ENCODE results near the gene ANKRD55.
"Not testable (repeated sequence)": the region's sequence is repeated elsewhere in the genome, so short reads cannot be mapped to it uniquely, and the experiment has no call there.

ANKRD55 gene

GRCh38 chr5:56160723-56161438 is 72.2 kb downstream of the ANKRD55 start:
- Mint-ChIP-seq H3K27me3 (ENCODE audit: low read depth) (no peaks in the 10 kb centered on the region), H3K4me3 (peak overlapping the region; percentile 80), H3K9me3 (no peaks in the 10 kb centered on the region), H3K27ac (peak overlapping the region; percentile 96), H3K4me1 (ENCODE audit: low read depth) (peaks cover 66% of the 10 kb centered on the region), H3K36me3 (ENCODE audit: low read depth) (peaks cover 6% of the 10 kb centered on the region)

- H3K4me1 Mint-ChIP-seq (ENCODE audit: low read depth) = peaks cover 76% of the 10 kb centered on the region
- peak overlapping the region; percentile 80 for H3K4me3 Mint-ChIP-seq
- no peaks in the 10 kb centered on the region for H3K27me3 Mint-ChIP-seq (ENCODE audit: low read depth)
- H3K27ac Mint-ChIP-seq = peak overlapping the region; percentile 96
- H3K9me3 Mint-ChIP-seq = no peaks in the 10 kb centered on the region
- peaks cover 6% of the 10 kb centered on the region for H3K36me3 Mint-ChIP-seq (ENCODE audit: low read depth)
These were observed 73.6 kb downstream of the ANKRD55 start for GRCh38 chr5:56159521-56159947.

- peak overlapping the region; percentile 81 for H3K4me3 Mint-ChIP-seq
- peaks cover 81% of the 10 kb centered on the region for H3K4me1 Mint-ChIP-seq (ENCODE audit: low read depth)
- H3K27ac Mint-ChIP-seq = peak overlapping the region; percentile 96
These were observed 74.7 kb downstream of the ANKRD55 start for GRCh38 chr5:56158331-56158960.

GRCh38 chr5:56157191-56157621 is 75.9 kb downstream of the ANKRD55 start:
- Mint-ChIP-seq H3K4me1 (ENCODE audit: low read depth) (peaks cover 85% of the 10 kb centered on the region), H3K36me3 (ENCODE audit: low read depth) (peaks cover 16% of the 10 kb centered on the region), H3K27ac (peak overlapping the region; percentile 96), H3K4me3 (peak overlapping the region; percentile 81)
- not testable (repeated sequence) for H3K9me3 Mint-ChIP-seq; H3K27me3 Mint-ChIP-seq (ENCODE audit: low read depth)

More at GRCh38 chr5:56158331-56158960, 74.7 kb downstream of the ANKRD55 start:
- peaks cover 8% of the 10 kb centered on the region for H3K36me3 Mint-ChIP-seq (ENCODE audit: low read depth)
- no peaks in the 10 kb centered on the region for H3K27me3 Mint-ChIP-seq (ENCODE audit: low read depth)
- no peaks in the 10 kb centered on the region for H3K9me3 Mint-ChIP-seq

- Mint-ChIP-seq H3K36me3 (ENCODE audit: low read depth) (peaks cover 16% of the 10 kb centered on the region), H3K4me1 (ENCODE audit: low read depth) (peaks cover 82% of the 10 kb centered on the region), H3K27ac (peak overlapping the region; percentile 96), H3K4me3 (peak overlapping the region; percentile 45)
- H3K9me3 Mint-ChIP-seq; H3K27me3 Mint-ChIP-seq (ENCODE audit: low read depth): not testable (repeated sequence)
These were observed 76.4 kb downstream of the ANKRD55 start for GRCh38 chr5:56156585-56157190.

GRCh38 chr5:56155992-56156584 is 77.0 kb downstream of the ANKRD55 start:
- H3K27me3 Mint-ChIP-seq (ENCODE audit: low read depth) = no peaks in the 10 kb centered on the region
- peak overlapping the region; percentile 96 for H3K27ac Mint-ChIP-seq
- H3K36me3 Mint-ChIP-seq (ENCODE audit: low read depth) = peaks cover 16% of the 10 kb centered on the region
- peaks cover 76% of the 10 kb centered on the region for H3K4me1 Mint-ChIP-seq (ENCODE audit: low read depth)
- peak overlapping the region; percentile 45 for H3K4me3 Mint-ChIP-seq
- no peaks in the 10 kb centered on the region for H3K9me3 Mint-ChIP-seq

GRCh38 chr5:56154732-56155484 is 78.2 kb downstream of the ANKRD55 start:
- Mint-ChIP-seq H3K4me1 (ENCODE audit: low read depth) (peaks cover 66% of the 10 kb centered on the region), H3K27ac (peak overlapping the region; percentile 88), H3K36me3 (ENCODE audit: low read depth) (peaks cover 16% of the 10 kb centered on the region)

GRCh38 chr5:56152437-56152836 is 80.7 kb downstream of the ANKRD55 start:
- Mint-ChIP-seq H3K4me1 (ENCODE audit: low read depth) (peaks cover 67% of the 10 kb centered on the region), H3K4me3 (peak overlapping the region; percentile 61), H3K9me3 (no peaks in the 10 kb centered on the region), H3K27ac (peak overlapping the region; percentile 89), H3K36me3 (ENCODE audit: low read depth) (peaks cover 14% of the 10 kb centered on the region), H3K27me3 (ENCODE audit: low read depth) (no peaks in the 10 kb centered on the region)

More at GRCh38 chr5:56154732-56155484, 78.2 kb downstream of the ANKRD55 start:
- H3K4me3 Mint-ChIP-seq = peak overlapping the region; percentile 43
- H3K27me3 Mint-ChIP-seq (ENCODE audit: low read depth) = no peaks in the 10 kb centered on the region
- no peaks in the 10 kb centered on the region for H3K9me3 Mint-ChIP-seq

- peaks cover 54% of the 10 kb centered on the region for H3K4me1 Mint-ChIP-seq (ENCODE audit: low read depth)
- H3K27ac Mint-ChIP-seq = not testable (repeated sequence)
These were observed 82.4 kb downstream of the ANKRD55 start for GRCh38 chr5:56150756-56151155.

GRCh38 chr5:56148453-56148971 is 84.6 kb downstream of the ANKRD55 start:
- Mint-ChIP-seq H3K9me3 (no peaks in the 10 kb centered on the region), H3K36me3 (ENCODE audit: low read depth) (peaks cover 13% of the 10 kb centered on the region), H3K27me3 (ENCODE audit: low read depth) (no peaks in the 10 kb centered on the region), H3K4me3 (peak overlapping the region; percentile 39), H3K4me1 (ENCODE audit: low read depth) (peaks cover 52% of the 10 kb centered on the region), H3K27ac (peak overlapping the region; percentile 91)

More at GRCh38 chr5:56150756-56151155, 82.4 kb downstream of the ANKRD55 start:
- H3K4me3 Mint-ChIP-seq; H3K27me3 Mint-ChIP-seq (ENCODE audit: low read depth); H3K9me3 Mint-ChIP-seq: not testable (repeated sequence)
- H3K36me3 Mint-ChIP-seq (ENCODE audit: low read depth) = peaks cover 11% of the 10 kb centered on the region

GRCh38 chr5:56147659-56148230 is 85.4 kb downstream of the ANKRD55 start:
- no peaks in the 10 kb centered on the region for H3K27me3 Mint-ChIP-seq (ENCODE audit: low read depth)
- peak overlapping the region; percentile 39 for H3K4me3 Mint-ChIP-seq
- H3K9me3 Mint-ChIP-seq = no peaks in the 10 kb centered on the region
- peaks cover 52% of the 10 kb centered on the region for H3K4me1 Mint-ChIP-seq (ENCODE audit: low read depth)
- H3K27ac Mint-ChIP-seq = peak overlapping the region; percentile 91
- H3K36me3 Mint-ChIP-seq (ENCODE audit: low read depth) = peaks cover 10% of the 10 kb centered on the region

- peaks cover 52% of the 10 kb centered on the region for H3K4me1 Mint-ChIP-seq (ENCODE audit: low read depth)
- H3K36me3 Mint-ChIP-seq (ENCODE audit: low read depth) = peaks cover 12% of the 10 kb centered on the region
- H3K4me3 Mint-ChIP-seq = no peak overlapping the region
- no peaks in the 10 kb centered on the region for H3K27me3 Mint-ChIP-seq (ENCODE audit: low read depth)
- no peak overlapping the region for H3K27ac Mint-ChIP-seq
- H3K9me3 Mint-ChIP-seq = no peaks in the 10 kb centered on the region
These were observed 86.0 kb downstream of the ANKRD55 start for GRCh38 chr5:56147106-56147505.

GRCh38 chr5:56146674-56147073 is 86.5 kb downstream of the ANKRD55 start:
- peaks cover 14% of the 10 kb centered on the region for H3K36me3 Mint-ChIP-seq (ENCODE audit: low read depth)
- no peaks in the 10 kb centered on the region for H3K9me3 Mint-ChIP-seq
- H3K27me3 Mint-ChIP-seq (ENCODE audit: low read depth) = no peaks in the 10 kb centered on the region
- no peak overlapping the region for H3K27ac Mint-ChIP-seq
- no peak overlapping the region for H3K4me3 Mint-ChIP-seq
- peaks cover 51% of the 10 kb centered on the region for H3K4me1 Mint-ChIP-seq (ENCODE audit: low read depth)
